ENCODE results near the gene ATL3.
"Not testable (repeated sequence)": the region's sequence is repeated elsewhere in the genome, so short reads cannot be mapped to it uniquely, and the experiment has no call there.

ATL3 gene

DNA sequence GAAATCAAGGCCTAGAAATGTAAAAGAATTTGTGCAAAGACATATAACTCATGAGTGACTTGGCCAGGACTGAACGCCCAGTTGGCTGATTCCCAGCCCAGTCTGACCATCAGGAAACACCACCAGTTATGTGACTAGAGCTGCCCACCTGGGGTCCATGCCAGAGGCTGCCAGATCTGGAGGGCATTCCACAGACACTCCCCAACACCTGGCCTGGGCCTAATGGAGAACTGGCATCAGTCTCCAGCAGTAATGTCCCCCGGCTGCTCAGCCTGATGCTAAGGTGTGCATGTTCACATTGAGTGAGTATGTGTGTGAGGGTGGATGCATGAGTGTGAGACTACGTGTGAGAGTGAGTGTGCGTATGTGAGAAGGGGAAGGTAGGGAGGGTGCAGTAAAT lies 72.6 kb downstream of the ATL3 start:
- H3K9me3 ChIP-seq (ENCODE audit: low read depth, low read length) = no peaks in the 10 kb centered on the region
- H3K4me3 ChIP-seq = no peak overlapping the region
- H3K9ac ChIP-seq (ENCODE audit: insufficient read length) = no peak overlapping the region
- H3K27ac ChIP-seq = no peak overlapping the region
- no peaks in the 10 kb centered on the region for H3K36me3 ChIP-seq (ENCODE audit: insufficient read depth, low read length)
- no peak for DNase-seq (ENCODE audit: low read depth, low spot score)
- no peak for TF ChIP-seq FOXP2 (optimal IDR thresholded peaks at IDR 0.05; ENCODE audit: control extremely low read depth, extremely low read length, insufficient read depth)
- no peak for TF ChIP-seq EZH2 (IDR thresholded peaks at IDR 0.05)
- no peak for TF ChIP-seq POLR2AphosphoS5 (IDR thresholded peaks at IDR 0.05; ENCODE audit: borderline replicate concordance, low read depth, low read length)

DNA sequence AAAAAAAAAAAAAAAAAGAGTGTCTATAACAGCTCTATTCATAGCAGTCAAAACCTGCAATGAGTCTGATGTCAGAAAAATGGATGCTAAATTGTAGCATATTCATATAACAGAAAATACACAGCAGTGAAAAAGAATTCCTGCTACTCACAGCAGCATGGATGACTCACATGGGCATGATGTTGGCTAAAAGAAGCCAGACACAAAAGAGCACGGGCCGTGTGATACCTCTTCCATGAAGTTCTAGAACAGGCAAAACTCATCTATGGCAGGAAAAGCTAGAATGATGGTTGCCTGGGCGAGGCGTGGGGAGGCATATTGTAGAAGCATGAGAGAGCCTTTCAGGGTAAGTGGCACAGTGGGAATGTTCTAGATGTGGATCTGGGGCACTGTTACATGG lies 75.9 kb downstream of the ATL3 start:
- DNase-seq (ENCODE audit: low read depth, low spot score) = no peak
- TF ChIP-seq EZH2 (IDR thresholded peaks at IDR 0.05) = no peak
- no peak for TF ChIP-seq POLR2AphosphoS5 (IDR thresholded peaks at IDR 0.05; ENCODE audit: borderline replicate concordance, low read depth, low read length)
- no peak for TF ChIP-seq FOXP2 (optimal IDR thresholded peaks at IDR 0.05; ENCODE audit: control extremely low read depth, extremely low read length, insufficient read depth)
- Histone ChIP-seq H3K4me3 (no peak overlapping the region), H3K36me3 (ENCODE audit: insufficient read depth, low read length) (no peaks in the 10 kb centered on the region), H3K27ac (no peak overlapping the region), H3K9ac (ENCODE audit: insufficient read length) (no peak overlapping the region), H3K9me3 (ENCODE audit: low read depth, low read length) (no peaks in the 10 kb centered on the region)

DNA sequence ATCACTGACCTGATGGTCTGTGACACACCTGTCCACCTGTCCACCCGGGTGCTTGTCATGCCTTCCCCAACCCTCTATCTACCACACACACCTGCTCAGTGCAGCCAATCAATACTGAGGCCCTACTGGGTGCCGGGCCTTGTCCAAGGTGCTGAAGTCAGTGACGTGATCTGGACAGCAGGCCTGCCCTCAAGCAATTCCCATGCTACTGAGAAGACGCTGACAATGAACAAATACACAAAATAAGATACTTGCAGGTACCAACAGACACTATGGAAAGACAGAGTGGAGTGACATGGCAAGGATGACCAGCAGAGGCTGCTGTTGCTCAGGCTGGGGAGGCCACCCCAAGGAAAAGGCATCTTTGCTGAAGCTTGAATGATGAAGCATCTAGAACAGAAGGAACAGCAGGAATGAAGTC lies 78.2 kb downstream of the ATL3 start:
- DNase-seq (ENCODE audit: low read depth, low spot score) = no peak
- Histone ChIP-seq H3K4me3 (no peak overlapping the region), H3K27ac (no peak overlapping the region), H3K9ac (ENCODE audit: insufficient read length) (no peak overlapping the region), H3K9me3 (ENCODE audit: low read depth, low read length) (no peaks in the 10 kb centered on the region), H3K36me3 (ENCODE audit: insufficient read depth, low read length) (no peaks in the 10 kb centered on the region)
- TF ChIP-seq EZH2 (IDR thresholded peaks at IDR 0.05) (no peak), POLR2AphosphoS5 (IDR thresholded peaks at IDR 0.05; ENCODE audit: borderline replicate concordance, low read depth, low read length) (no peak), FOXP2 (optimal IDR thresholded peaks at IDR 0.05; ENCODE audit: control extremely low read depth, extremely low read length, insufficient read depth) (no peak)

DNA sequence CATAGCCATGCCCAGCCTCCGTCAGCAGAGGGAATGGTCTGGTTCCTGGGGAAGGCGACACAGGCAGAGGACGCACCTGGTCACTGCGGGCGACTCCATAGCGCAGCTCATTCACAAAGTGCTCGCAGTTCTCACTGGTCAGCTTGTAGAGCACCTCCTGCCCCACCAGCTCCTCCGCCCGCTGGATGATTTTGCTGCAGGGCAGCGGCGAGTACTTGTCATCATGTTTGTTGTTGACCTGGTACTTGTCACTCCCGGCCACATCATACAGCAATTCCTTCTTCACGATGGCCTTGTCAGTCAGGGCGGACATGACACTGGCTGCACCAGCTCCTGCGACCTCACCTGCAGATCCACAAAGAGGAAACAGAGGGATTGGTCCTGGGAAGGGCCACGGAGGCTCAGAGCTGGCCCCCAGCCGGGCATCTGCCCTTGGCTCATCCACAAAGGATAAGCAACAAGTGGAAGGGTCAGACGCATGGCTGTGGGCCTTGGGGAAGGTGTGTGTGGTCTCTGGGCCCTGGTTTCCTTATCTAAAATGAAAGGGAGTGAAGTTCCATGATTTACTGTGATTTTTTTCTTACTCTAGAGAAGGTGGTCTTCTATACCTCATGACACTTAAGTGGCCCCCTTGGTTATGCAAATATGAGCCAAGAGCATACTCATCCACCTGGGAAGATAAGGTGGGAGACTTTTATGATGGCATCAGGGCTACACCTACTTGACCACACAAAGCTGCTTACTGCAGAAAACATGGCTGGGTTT lies 81.0 kb downstream of the ATL3 start:
- Histone ChIP-seq H3K36me3 (ENCODE audit: insufficient read depth, low read length) (no peaks in the 10 kb centered on the region), H3K9ac (ENCODE audit: insufficient read length) (no peak overlapping the region)

DNA sequence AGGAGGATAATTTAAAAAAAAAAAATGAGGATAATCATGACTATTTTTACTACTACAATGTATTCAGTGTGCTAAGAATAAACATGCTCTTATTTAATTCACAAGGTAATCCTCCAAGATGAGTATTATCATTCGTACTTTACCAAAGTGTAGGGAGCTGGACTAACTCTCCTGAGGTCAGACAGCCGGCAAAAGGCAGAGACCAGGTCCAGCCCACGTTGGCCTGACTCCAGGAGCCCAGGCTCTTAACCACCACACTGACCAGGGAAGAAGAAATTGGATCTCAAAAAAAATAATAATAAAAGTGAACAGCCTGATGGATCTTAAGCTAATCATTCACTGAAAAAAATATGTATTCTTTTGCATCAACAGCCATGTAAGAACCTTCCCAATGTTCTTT lies 82.2 kb downstream of the ATL3 start:
- H3K36me3 ChIP-seq (ENCODE audit: insufficient read depth, low read length) = no peaks in the 10 kb centered on the region
- TF ChIP-seq FOXP2 (optimal IDR thresholded peaks at IDR 0.05; ENCODE audit: control extremely low read depth, extremely low read length, insufficient read depth) (no peak), POLR2AphosphoS5 (IDR thresholded peaks at IDR 0.05; ENCODE audit: borderline replicate concordance, low read depth, low read length) (no peak), EZH2 (IDR thresholded peaks at IDR 0.05) (no peak)
- H3K9ac ChIP-seq (ENCODE audit: insufficient read length) = no peak overlapping the region

More for the DNA sequence above, 81.0 kb downstream of the ATL3 start:
- no peak for TF ChIP-seq EZH2 (IDR thresholded peaks at IDR 0.05)
- no peak for TF ChIP-seq POLR2AphosphoS5 (IDR thresholded peaks at IDR 0.05; ENCODE audit: borderline replicate concordance, low read depth, low read length)
- no peak for TF ChIP-seq FOXP2 (optimal IDR thresholded peaks at IDR 0.05; ENCODE audit: control extremely low read depth, extremely low read length, insufficient read depth)
- Histone ChIP-seq H3K9me3 (ENCODE audit: low read depth, low read length) (no peaks in the 10 kb centered on the region), H3K4me3 (no peak overlapping the region), H3K27ac (no peak overlapping the region)
- no peak for DNase-seq (ENCODE audit: low read depth, low spot score)

DNA sequence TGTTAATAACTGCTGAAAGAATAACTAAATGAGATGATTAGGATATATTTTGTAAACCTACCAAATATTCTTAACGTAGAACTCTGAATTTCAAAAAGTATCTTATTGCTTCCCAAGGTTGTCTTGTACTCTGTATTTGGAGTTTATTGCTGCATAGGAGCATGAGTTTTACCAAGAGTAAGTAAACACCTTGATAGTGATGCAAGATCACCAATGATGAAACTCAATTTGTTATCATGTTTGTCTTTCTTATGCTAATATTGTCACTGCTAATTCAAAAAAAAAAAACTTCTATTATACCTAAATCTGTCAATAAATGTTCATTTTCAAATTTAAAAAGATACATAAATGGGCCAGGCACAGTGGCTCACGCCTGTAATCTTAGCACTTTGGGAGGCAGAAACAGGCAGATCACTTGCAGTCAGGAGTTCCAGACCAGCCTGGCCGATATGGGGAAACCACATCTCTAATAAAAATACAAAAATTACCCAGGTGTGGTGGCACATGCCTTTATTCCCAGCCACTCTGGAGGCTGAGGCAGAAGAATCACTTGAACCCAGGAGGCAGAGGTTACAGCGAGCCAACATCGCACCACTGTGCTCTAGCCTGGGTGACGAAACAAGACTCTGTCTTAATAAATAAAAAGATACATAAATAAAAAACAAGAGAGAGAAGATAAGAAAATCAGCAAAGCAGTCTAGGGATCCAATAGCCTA lies 84.6 kb downstream of the ATL3 start:
- no peak for DNase-seq (ENCODE audit: low read depth, low spot score)
- TF ChIP-seq FOXP2 (optimal IDR thresholded peaks at IDR 0.05; ENCODE audit: control extremely low read depth, extremely low read length, insufficient read depth) (no peak), EZH2 (IDR thresholded peaks at IDR 0.05) (no peak), POLR2AphosphoS5 (IDR thresholded peaks at IDR 0.05; ENCODE audit: borderline replicate concordance, low read depth, low read length) (no peak)
- Histone ChIP-seq H3K9me3 (ENCODE audit: low read depth, low read length) (no peaks in the 10 kb centered on the region), H3K9ac (ENCODE audit: insufficient read length) (no peak overlapping the region), H3K36me3 (ENCODE audit: insufficient read depth, low read length) (no peaks in the 10 kb centered on the region), H3K4me3 (no peak overlapping the region), H3K27ac (no peak overlapping the region)

More for the DNA sequence above, 82.2 kb downstream of the ATL3 start:
- H3K9me3 ChIP-seq (ENCODE audit: low read depth, low read length) = no peaks in the 10 kb centered on the region
- no peak for DNase-seq (ENCODE audit: low read depth, low spot score)
- no peak overlapping the region for H3K4me3 ChIP-seq
- no peak overlapping the region for H3K27ac ChIP-seq

DNA sequence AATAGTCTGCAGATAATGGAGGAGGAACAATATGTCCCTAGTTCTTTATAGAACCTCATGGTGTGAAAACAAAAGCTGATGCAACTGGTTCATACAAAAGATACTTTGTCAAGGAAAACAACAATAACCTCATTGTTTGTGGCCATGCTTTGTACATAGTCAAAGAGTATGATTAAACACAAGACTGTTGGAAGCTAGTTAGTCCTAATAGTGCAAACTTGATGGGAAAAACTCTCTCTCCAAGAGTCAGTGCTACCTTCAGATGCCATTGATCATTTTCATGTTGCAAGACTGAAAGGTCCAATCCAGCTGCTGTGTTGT lies 87.9 kb downstream of the ATL3 start:
- no peak for TF ChIP-seq EZH2 (IDR thresholded peaks at IDR 0.05)
- TF ChIP-seq POLR2AphosphoS5 (IDR thresholded peaks at IDR 0.05; ENCODE audit: borderline replicate concordance, low read depth, low read length) = no peak
- TF ChIP-seq FOXP2 (optimal IDR thresholded peaks at IDR 0.05; ENCODE audit: control extremely low read depth, extremely low read length, insufficient read depth) = no peak
- DNase-seq (ENCODE audit: low read depth, low spot score) = no peak
- Histone ChIP-seq H3K9ac (ENCODE audit: insufficient read length) (no peak overlapping the region), H3K36me3 (ENCODE audit: insufficient read depth, low read length) (no peaks in the 10 kb centered on the region), H3K9me3 (ENCODE audit: low read depth, low read length) (no peaks in the 10 kb centered on the region), H3K27ac (peak overlapping the region; percentile 16; the same call in 1 of the 2 replicates), H3K4me3 (no peak overlapping the region)

DNA sequence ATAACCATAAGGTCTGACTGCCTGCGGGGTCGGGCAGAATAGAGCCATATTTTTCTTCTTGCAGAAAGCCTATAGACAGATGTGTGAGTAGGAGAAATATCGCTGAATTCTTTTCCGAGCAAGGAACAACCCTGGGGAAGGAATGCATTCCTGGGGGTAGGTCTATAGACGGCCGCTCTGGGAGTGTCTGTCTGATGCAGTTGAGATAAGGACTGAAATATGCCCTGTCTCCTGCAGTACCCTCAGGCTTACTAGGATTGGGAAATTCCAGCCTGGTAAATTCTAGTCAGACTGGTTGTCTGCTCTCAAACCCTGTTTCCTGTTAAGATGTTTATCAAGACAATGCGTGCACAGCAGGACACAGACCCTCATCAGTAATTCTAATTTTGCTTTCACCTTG lies 90.0 kb downstream of the ATL3 start:
- DNase-seq (ENCODE audit: low read depth, low spot score) = peak; percentile 65
- Histone ChIP-seq H3K27ac (peak overlapping the region; percentile 76; the same call in 1 of the 2 replicates), H3K4me3 (peak overlapping the region; percentile 45)
- H3K9ac ChIP-seq (ENCODE audit: insufficient read length); H3K9me3 ChIP-seq (ENCODE audit: low read depth, low read length); H3K36me3 ChIP-seq (ENCODE audit: insufficient read depth, low read length): not testable (repeated sequence)

DNA sequence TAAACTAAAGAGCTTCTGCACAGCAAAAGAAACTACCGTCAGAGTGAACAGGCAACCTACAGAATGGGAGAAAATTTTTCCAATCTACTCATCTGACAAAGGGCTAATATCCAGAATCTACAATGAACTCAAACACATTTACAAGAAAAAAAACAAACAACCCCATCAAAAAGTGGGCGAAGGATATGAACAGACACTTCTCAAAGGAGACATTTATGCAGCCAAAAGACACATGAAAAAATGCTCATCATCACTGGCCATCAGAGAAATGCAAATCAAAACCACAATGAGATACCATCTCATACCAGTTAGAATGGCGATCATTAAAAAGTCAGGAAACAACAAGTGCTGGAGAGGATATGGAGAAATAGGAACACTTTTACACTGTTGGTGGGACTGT lies 92.3 kb downstream of the ATL3 start:
- H3K9ac ChIP-seq (ENCODE audit: insufficient read length); H3K9me3 ChIP-seq (ENCODE audit: low read depth, low read length); H3K27ac ChIP-seq; H3K36me3 ChIP-seq (ENCODE audit: insufficient read depth, low read length); H3K4me3 ChIP-seq; DNase-seq (ENCODE audit: low read depth, low spot score): not testable (repeated sequence)
